Panc1 (cell line): ENCODE measurements around the gene GBE1. TPM values are rescaled to one million over a fixed set of nuclear protein-coding genes. Genes with fewer than 3 reads are reported as not detected.

Source experiments
- ATAC-seq: fragments of 200-7000 bp; cut with Tn5 transposase; 2 replicates; pipeline ENCODE4 v1.9.1; 2020; ENCODE audit warnings: mild to moderate bottlenecking, moderate library complexity
- BruUV-seq: library from RNA; stranded (reverse); fragments of 400-500 nt; replicated peaks from 2 replicates; lab custom pipeline; 2021; lab: Mats Ljungman, UMichigan
- CTCF ChIA-PET: fragments of 300-600 bp; sonication (Branson Sonifier 250); formaldehyde crosslinking; loops from one replicate; lab custom pipeline; 2022; ENCODE audit warnings: antibody characterized with exemption; lab: Charles Lee
- POLR2A ChIA-PET: fragments of 300-600 bp; sonication (Branson Sonifier 250); formaldehyde crosslinking; loops from one replicate; lab custom pipeline; 2022; ENCODE audit warnings: antibody characterized with exemption; lab: Charles Lee
- DNase-seq: peaks from one replicate; pipeline ENCODE4 v3.0.0-alpha.2; 2010; ENCODE audit warnings: low read depth, low spot score
- H3K27ac ChIP-seq: 2 replicates; pipeline ENCODE4 v1.5.1; 2011; ENCODE audit warnings: mild to moderate bottlenecking, low read length, inconsistent platforms
- H3K27me3 ChIP-seq: fragments of 200-500 bp; sonication (Bioruptor generic); 2 replicates; pipeline ENCODE4 v1.6.0; 2014; ENCODE audit warnings: low read length, inconsistent platforms; ENCODE audit not compliant: control insufficient read depth, insufficient read depth
- H3K36me3 ChIP-seq: fragments of 200-500 bp; sonication (Bioruptor generic); 2 replicates; pipeline ENCODE4 v1.5.1; 2014; ENCODE audit warnings: inconsistent platforms, mild to moderate bottlenecking, low read length, moderate library complexity; ENCODE audit not compliant: control insufficient read depth, insufficient read depth
- H3K4me1 ChIP-seq: 2 replicates; pipeline ENCODE4 v1.5.1; 2011; ENCODE audit warnings: inconsistent platforms, mild to moderate bottlenecking, low read length, moderate library complexity; ENCODE audit not compliant: control insufficient read depth, insufficient read depth
- H3K4me3 ChIP-seq, 2 experiments: 2 replicates each; pipeline ENCODE4 v1.5.1; 2011 to 2012; ENCODE audit warnings: low read depth in 2 of 2, low read length in 2 of 2, mild to moderate bottlenecking in 2 of 2, inconsistent platforms in 1 of 2, moderate library complexity in 1 of 2
- H3K9me3 ChIP-seq: fragments of 200-500 bp; sonication (Bioruptor generic); 2 replicates; pipeline ENCODE4 v1.5.1; 2014; ENCODE audit warnings: low read depth, mild to moderate bottlenecking, inconsistent platforms, low read length, moderate library complexity; ENCODE audit not compliant: control insufficient read depth, insufficient read depth
- CTCF ChIP-seq: fragments of 450-650 bp; IDR thresholded peaks from 2 replicates; pipeline ENCODE4 v1.5.1; 2017; ENCODE audit warnings: mild to moderate bottlenecking
- POLR2AphosphoS5 ChIP-seq: IDR thresholded peaks from 2 replicates; pipeline ENCODE4 v1.6.1; 2012; ENCODE audit warnings: mild to moderate bottlenecking, low read depth, low read length, moderate library complexity
- REST ChIP-seq, 2 experiments: IDR thresholded peaks; 2 replicates each; pipeline ENCODE4 v1.6.1; 2011 to 2012; ENCODE audit warnings: low read depth in 2 of 2, control low read depth in 1 of 2, low read length in 1 of 2, mild to moderate bottlenecking in 1 of 2, moderate library complexity in 1 of 2; ENCODE audit not compliant: insufficient read depth in 1 of 2
- SIN3A ChIP-seq: IDR thresholded peaks from 2 replicates; pipeline ENCODE4 v1.6.1; 2012; ENCODE audit warnings: low read depth, mild to moderate bottlenecking, low read length, moderate library complexity, borderline replicate concordance; ENCODE audit not compliant: insufficient read depth
- TCF7L2 ChIP-seq: IDR thresholded peaks from 2 replicates; pipeline ENCODE4 v1.6.1; 2011; ENCODE audit warnings: mild to moderate bottlenecking, low read depth, low read length, inconsistent platforms
- in situ Hi-C: cut with HindIII; loops from 2 replicates; pipeline ENCODE4 v1.10.0; 2016; ENCODE audit warnings: low sequenced_read_pairs, low pct_unique_long_range_greater_than_20kb
- intact Hi-C: fragments of 100-400 bp; cut with micrococcal nuclease; formaldehyde crosslinking; loops from one replicate; pipeline ENCODE4 v1.10.0; 2022; ENCODE audit not compliant: unreplicated experiment
- total RNA-seq: library from RNA; stranded (reverse); gene quantifications from one replicate; pipeline ENCODE4 v1.2.1, GENCODE V29; 2021; ENCODE audit not compliant: unreplicated experiment

GBE1 gene
- total RNA-seq, 1 experiment from 2014 or later, result 30.4 TPM

DNA sequence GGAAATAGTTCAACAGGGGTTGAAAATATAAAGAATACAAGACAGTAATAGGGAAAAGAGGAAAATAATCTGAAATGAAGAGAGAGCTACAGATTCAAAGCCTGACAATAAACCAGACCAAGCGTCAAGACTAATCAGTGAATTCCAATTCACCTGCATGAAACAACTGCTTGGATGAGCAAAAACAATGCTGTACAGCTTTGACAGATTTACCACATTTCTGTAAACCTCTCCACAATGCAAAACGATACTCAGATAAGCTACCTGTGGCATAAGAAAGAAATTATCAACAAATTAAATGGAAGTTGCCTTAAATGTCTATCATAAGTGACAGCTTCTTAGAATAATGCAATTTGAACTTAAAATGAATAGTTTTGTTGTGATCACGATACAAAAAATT, 65.4 kb downstream of the GBE1 start:
- POLR2A ChIA-PET, result no interaction called here

DNA sequence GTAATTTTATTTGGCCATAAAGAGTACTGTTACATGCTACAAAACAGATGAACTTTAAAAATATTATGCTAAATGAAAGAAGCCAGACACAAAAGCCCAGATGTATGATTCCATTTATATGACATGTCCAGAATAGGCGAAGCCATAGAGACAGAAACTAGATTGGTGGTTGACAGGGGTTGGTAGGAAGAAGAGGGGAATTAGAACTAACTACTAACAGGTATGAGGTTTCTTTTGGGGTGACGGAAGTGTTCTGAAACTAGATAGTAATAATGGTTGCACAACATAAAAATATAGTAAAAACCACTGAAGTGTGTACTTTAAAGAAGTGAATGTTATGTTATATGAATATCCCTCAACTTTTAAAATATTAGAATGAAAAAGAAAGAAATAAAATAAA, 66.1 kb downstream of the GBE1 start:
- CTCF ChIA-PET, result no interaction called here
- POLR2A ChIA-PET, result no interaction called here
- intact Hi-C loops, result no loop called here
- ATAC-seq (no peak), DNase-seq (no peak)
- H3K9me3 ChIP-seq, result no peaks in the 10 kb centered on the region
- H3K27me3 ChIP-seq, result no peaks in the 10 kb centered on the region
- in situ Hi-C loops, result no loop called here
- no TSS peak for BruUV-seq
- no peaks in the 10 kb centered on the region; the same call in 1 of the 2 replicates for H3K36me3 ChIP-seq
- H3K4me1 ChIP-seq, result no peaks in the 10 kb centered on the region
- TF ChIP-seq REST (IDR thresholded peaks at IDR 0.05; ENCODE audit: insufficient read depth in 1 of 2, low read depth in 2 of 2, low read length in 1 of 2), result no peak
- TF ChIP-seq TCF7L2, result no peak
- TF ChIP-seq CTCF, result no peak
- TF ChIP-seq SIN3A, result no peak
- TF ChIP-seq POLR2AphosphoS5, result no peak
- no peak overlapping the region for H3K4me3 ChIP-seq
- H3K27ac ChIP-seq, result no peak overlapping the region

More for the DNA sequence above, 65.4 kb downstream of the GBE1 start:
- DNase-seq (no peak), ATAC-seq (no peak)
- Histone ChIP-seq H3K27ac (no peak overlapping the region), H3K9me3 (no peaks in the 10 kb centered on the region), H3K4me3 (no peak overlapping the region), H3K4me1 (no peaks in the 10 kb centered on the region), H3K36me3 (no peaks in the 10 kb centered on the region; the same call in 1 of the 2 replicates), H3K27me3 (no peaks in the 10 kb centered on the region)
- no peak for TF ChIP-seq SIN3A
- BruUV-seq, result no TSS peak
- intact Hi-C loops (no loop called here), in situ Hi-C loops (no loop called here)
- CTCF ChIA-PET, result no interaction called here

GRCh38 chr3:81694662-81695061, 66.8 kb downstream of the GBE1 start:
- in situ Hi-C loops (no loop called here), intact Hi-C loops (no loop called here)
- H3K27ac ChIP-seq, result no peak overlapping the region
- TF ChIP-seq TCF7L2, result no peak
- TF ChIP-seq SIN3A, result no peak
- no peak for TF ChIP-seq CTCF
- TF ChIP-seq REST (IDR thresholded peaks at IDR 0.05; ENCODE audit: insufficient read depth in 1 of 2, low read depth in 2 of 2, low read length in 1 of 2), result no peak
- TF ChIP-seq POLR2AphosphoS5, result no peak
- ChIA-PET POLR2A (no interaction called here), CTCF (no interaction called here)
- no peaks in the 10 kb centered on the region; the same call in 1 of the 2 replicates for H3K36me3 ChIP-seq
- H3K27me3 ChIP-seq, result no peaks in the 10 kb centered on the region
- H3K4me3 ChIP-seq, result no peak overlapping the region
- no peak for DNase-seq
- no peak for ATAC-seq
- H3K9me3 ChIP-seq, result no peaks in the 10 kb centered on the region
- no TSS peak for BruUV-seq
- no peaks in the 10 kb centered on the region for H3K4me1 ChIP-seq
